Subcutaneous abdominal adipose tissue (tissue), 5 donors: ENCODE data around the gene SLC5A3.

Source experiments
- H3K27ac ChIP-seq: one replicate; pipeline ENCODE4 v1.7.0; 2013; ENCODE audit warnings: low read depth, mild to moderate bottlenecking, inconsistent platforms, low read length, moderate library complexity
- H3K27me3 ChIP-seq, 5 donors: one replicate each; pipeline ENCODE4 v1.7.0; 2013; ENCODE audit warnings: low read length in 5 of 5, inconsistent platforms in 1 of 5; ENCODE audit not compliant: control insufficient read depth in 5 of 5, insufficient read depth in 4 of 5
- H3K36me3 ChIP-seq, 5 donors: one replicate each; pipeline ENCODE4 v1.7.0; 2013; ENCODE audit warnings: low read length in 5 of 5; ENCODE audit not compliant: control insufficient read depth in 5 of 5, insufficient read depth in 5 of 5
- H3K4me1 ChIP-seq, 5 donors: one replicate each; pipeline ENCODE4 v1.7.0; 2013; ENCODE audit warnings: low read length in 5 of 5, mild to moderate bottlenecking in 3 of 5, moderate library complexity in 1 of 5; ENCODE audit not compliant: control insufficient read depth in 5 of 5, insufficient read depth in 5 of 5
- H3K4me3 ChIP-seq, 5 donors: one replicate each; pipeline ENCODE4 v1.7.0; 2013; ENCODE audit warnings: low read length in 5 of 5, low read depth in 1 of 5
- H3K9ac ChIP-seq, 5 donors: one replicate each; pipeline ENCODE4 v1.7.0; 2013; ENCODE audit warnings: low read length in 5 of 5, mild to moderate bottlenecking in 4 of 5, moderate library complexity in 3 of 5
- H3K9me3 ChIP-seq, 5 donors: one replicate each; pipeline ENCODE4 v1.7.0; 2013; ENCODE audit warnings: low read length in 5 of 5; ENCODE audit not compliant: control insufficient read depth in 5 of 5
- donor health status: healthy.
- donor health status: healthy.
- donor health status: healthy.
- donor health status: healthy.
- donor health status: healthy.

The SLC5A3 gene

GRCh38 chr21:34065027-34065426, 8.4 kb upstream of the SLC5A3 start:
- H3K36me3 ChIP-seq: no peaks in the 10 kb centered on the region
- no peak overlapping the region for H3K9ac ChIP-seq
- no peaks in the 10 kb centered on the region for H3K27me3 ChIP-seq
- H3K4me1 ChIP-seq: no peaks in the 10 kb centered on the region
- H3K4me3 ChIP-seq: no peak overlapping the region
- H3K27ac ChIP-seq: no peak overlapping the region
- peaks cover 0 to 2% (median 0%) of the 10 kb centered on the region in 5 donors for H3K9me3 ChIP-seq

GRCh38 chr21:34071683-34072082, 1.7 kb upstream of the SLC5A3 start:
- H3K4me3 ChIP-seq: no peak overlapping the region
- H3K27ac ChIP-seq: peak overlapping the region; percentile 86
- H3K9me3 ChIP-seq: no peaks in the 10 kb centered on the region
- H3K27me3 ChIP-seq: no peaks in the 10 kb centered on the region
- no peak overlapping the region for H3K9ac ChIP-seq
- H3K4me1 ChIP-seq: peaks cover 0 to 33% (median 31%) of the 10 kb centered on the region in 5 donors
- H3K36me3 ChIP-seq: no peaks in the 10 kb centered on the region

GRCh38 chr21:34072145-34073031, 990 bp upstream of the SLC5A3 start:
- Histone ChIP-seq H3K4me3 (peak overlapping the region; percentile 31 to 82 (median 70)), H3K9me3 (no peaks in the 10 kb centered on the region), H3K9ac (peak overlapping the region in 4 of 5 donors; percentile 11 to 68 (median 56)), H3K27ac (peak overlapping the region; percentile 86), H3K36me3 (no peaks in the 10 kb centered on the region), H3K27me3 (no peaks in the 10 kb centered on the region), H3K4me1 (peaks cover 0 to 39% (median 37%) of the 10 kb centered on the region in 5 donors)

GRCh38 chr21:34073749-34074282, 438 bp downstream of the SLC5A3 start:
- Histone ChIP-seq H3K27ac (peak overlapping the region; percentile 77), H3K9me3 (no peaks in the 10 kb centered on the region), H3K4me3 (peak overlapping the region; percentile 77 to 93 (median 86)), H3K9ac (peak overlapping the region in 4 of 5 donors; percentile 70 to 86 (median 81)), H3K36me3 (no peaks in the 10 kb centered on the region), H3K4me1 (peaks cover 0 to 50% (median 42%) of the 10 kb centered on the region in 5 donors), H3K27me3 (no peaks in the 10 kb centered on the region)

- no peaks in the 10 kb centered on the region for H3K9me3 ChIP-seq
- no peaks in the 10 kb centered on the region for H3K27me3 ChIP-seq
- no peaks in the 10 kb centered on the region for H3K36me3 ChIP-seq
- peak overlapping the region; percentile 77 for H3K27ac ChIP-seq
- H3K4me1 ChIP-seq: peaks cover 0 to 55% (median 47%) of the 10 kb centered on the region in 5 donors
- peak overlapping the region; percentile 43 to 86 (median 72) for H3K9ac ChIP-seq
- H3K4me3 ChIP-seq: peak overlapping the region; percentile 76 to 88 (median 82)
Measured at GRCh38 chr21:34074283-34075090, 1.1 kb downstream of the SLC5A3 start.

GRCh38 chr21:34075091-34075425, 1.7 kb downstream of the SLC5A3 start:
- Histone ChIP-seq H3K4me3 (peak overlapping the region; percentile 76 to 88 (median 82)), H3K36me3 (no peaks in the 10 kb centered on the region), H3K9me3 (no peaks in the 10 kb centered on the region), H3K27me3 (no peaks in the 10 kb centered on the region), H3K4me1 (peaks cover 0 to 60% (median 53%) of the 10 kb centered on the region in 5 donors), H3K27ac (peak overlapping the region; percentile 77), H3K9ac (peak overlapping the region; percentile 16 to 86 (median 72))

- Histone ChIP-seq H3K9me3 (no peaks in the 10 kb centered on the region), H3K36me3 (no peaks in the 10 kb centered on the region), H3K4me1 (peaks cover 0 to 62% (median 60%) of the 10 kb centered on the region in 5 donors), H3K27me3 (no peaks in the 10 kb centered on the region), H3K9ac (peak overlapping the region in 3 of 5 donors; percentile 2 to 54 (median 34)), H3K4me3 (peak overlapping the region; percentile 76 to 88 (median 82)), H3K27ac (peak overlapping the region; percentile 77)
Measured at GRCh38 chr21:34075760-34076660, 2.6 kb downstream of the SLC5A3 start.

- peak overlapping the region in 1 of 5 donors; percentile 13 for H3K9ac ChIP-seq
- peaks cover 0 to 4% (median 0%) of the 10 kb centered on the region in 5 donors for H3K36me3 ChIP-seq
- H3K27ac ChIP-seq: peak overlapping the region; percentile 77
- H3K9me3 ChIP-seq: no peaks in the 10 kb centered on the region
- peak overlapping the region in 3 of 5 donors; percentile 2 to 14 (median 9) for H3K4me3 ChIP-seq
- peaks cover 0 to 66% (median 60%) of the 10 kb centered on the region in 5 donors for H3K4me1 ChIP-seq
- no peaks in the 10 kb centered on the region for H3K27me3 ChIP-seq
Measured at GRCh38 chr21:34076835-34077234, 3.5 kb downstream of the SLC5A3 start.

- H3K9me3 ChIP-seq: no peaks in the 10 kb centered on the region
- H3K27me3 ChIP-seq: no peaks in the 10 kb centered on the region
- no peak overlapping the region for H3K9ac ChIP-seq
- peaks cover 0 to 4% (median 0%) of the 10 kb centered on the region in 5 donors for H3K36me3 ChIP-seq
- peak overlapping the region in 1 of 5 donors; percentile 18 for H3K4me3 ChIP-seq
- H3K4me1 ChIP-seq: peaks cover 0 to 68% (median 54%) of the 10 kb centered on the region in 5 donors
- peak overlapping the region; percentile 39 for H3K27ac ChIP-seq
Measured at GRCh38 chr21:34077888-34078287, 4.5 kb downstream of the SLC5A3 start.
